ENCODE results near the gene CFAP54.

Gene CFAP54

DNA sequence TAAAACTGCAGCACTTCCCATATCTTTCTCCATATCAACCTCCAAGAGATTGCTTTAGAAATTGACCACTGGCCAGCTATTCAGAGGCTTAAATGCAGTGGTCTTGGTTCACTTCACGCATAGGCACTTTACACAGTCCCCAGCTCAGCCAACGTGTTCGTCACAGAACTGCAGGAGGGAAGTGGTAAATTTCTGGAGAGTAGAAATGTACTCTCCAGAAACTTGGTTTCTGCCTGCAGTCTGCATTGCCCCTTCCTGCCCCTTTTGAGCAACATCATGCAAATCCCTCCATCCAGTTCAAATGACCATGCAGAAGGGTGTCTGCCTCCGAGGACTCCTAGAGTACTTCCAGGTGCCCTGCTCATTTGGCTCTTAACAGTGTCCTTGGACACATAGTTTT is 375.0 kb downstream of the CFAP54 start:
- no peaks in the 10 kb centered on the region for H3K36me3 ChIP-seq (ENCODE audit: control insufficient read depth, low read length)
- no peak overlapping the region for H3K4me3 ChIP-seq (ENCODE audit: low read length)
- no peak overlapping the region for H3K4me2 ChIP-seq (ENCODE audit: low read length)
- H3K79me2 ChIP-seq (ENCODE audit: control insufficient read depth, low read length) = no peaks in the 10 kb centered on the region
- no peaks in the 10 kb centered on the region for H3K4me1 ChIP-seq (ENCODE audit: control insufficient read depth, low read length)
- H4K20me1 ChIP-seq (ENCODE audit: control insufficient read depth, insufficient read depth, low read depth, low read length) = no peaks in the 10 kb centered on the region
- TF ChIP-seq, protein P1, sequence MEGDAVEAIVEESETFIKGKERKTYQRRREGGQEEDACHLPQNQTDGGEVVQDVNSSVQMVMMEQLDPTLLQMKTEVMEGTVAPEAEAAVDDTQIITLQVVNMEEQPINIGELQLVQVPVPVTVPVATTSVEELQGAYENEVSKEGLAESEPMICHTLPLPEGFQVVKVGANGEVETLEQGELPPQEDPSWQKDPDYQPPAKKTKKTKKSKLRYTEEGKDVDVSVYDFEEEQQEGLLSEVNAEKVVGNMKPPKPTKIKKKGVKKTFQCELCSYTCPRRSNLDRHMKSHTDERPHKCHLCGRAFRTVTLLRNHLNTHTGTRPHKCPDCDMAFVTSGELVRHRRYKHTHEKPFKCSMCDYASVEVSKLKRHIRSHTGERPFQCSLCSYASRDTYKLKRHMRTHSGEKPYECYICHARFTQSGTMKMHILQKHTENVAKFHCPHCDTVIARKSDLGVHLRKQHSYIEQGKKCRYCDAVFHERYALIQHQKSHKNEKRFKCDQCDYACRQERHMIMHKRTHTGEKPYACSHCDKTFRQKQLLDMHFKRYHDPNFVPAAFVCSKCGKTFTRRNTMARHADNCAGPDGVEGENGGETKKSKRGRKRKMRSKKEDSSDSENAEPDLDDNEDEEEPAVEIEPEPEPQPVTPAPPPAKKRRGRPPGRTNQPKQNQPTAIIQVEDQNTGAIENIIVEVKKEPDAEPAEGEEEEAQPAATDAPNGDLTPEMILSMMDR (IDR thresholded peaks at IDR 0.05; ENCODE audit: low read depth, low read length, poor library complexity, severe bottlenecking) = no peak
- no peak for TF ChIP-seq EZH2phosphoT487 (IDR thresholded peaks at IDR 0.05; ENCODE audit: borderline replicate concordance, low read length)
- no peaks in the 10 kb centered on the region for H3K9me3 ChIP-seq (ENCODE audit: control insufficient read depth, insufficient read depth, low read length)
- no peak overlapping the region for H3K27ac ChIP-seq (ENCODE audit: low read depth, low read length)
- no peaks in the 10 kb centered on the region for H3F3A ChIP-seq (ENCODE audit: control insufficient read depth, insufficient read depth)
- no peaks in the 10 kb centered on the region for H3K9me2 ChIP-seq (replicated peaks; ENCODE audit: control insufficient read depth, low read length)
- H3K27me3 ChIP-seq (ENCODE audit: control insufficient read depth, low read length) = 0 out of 2 replicates have a peak, but pooled peaks cover 3% of the 10 kb centered on the region

DNA sequence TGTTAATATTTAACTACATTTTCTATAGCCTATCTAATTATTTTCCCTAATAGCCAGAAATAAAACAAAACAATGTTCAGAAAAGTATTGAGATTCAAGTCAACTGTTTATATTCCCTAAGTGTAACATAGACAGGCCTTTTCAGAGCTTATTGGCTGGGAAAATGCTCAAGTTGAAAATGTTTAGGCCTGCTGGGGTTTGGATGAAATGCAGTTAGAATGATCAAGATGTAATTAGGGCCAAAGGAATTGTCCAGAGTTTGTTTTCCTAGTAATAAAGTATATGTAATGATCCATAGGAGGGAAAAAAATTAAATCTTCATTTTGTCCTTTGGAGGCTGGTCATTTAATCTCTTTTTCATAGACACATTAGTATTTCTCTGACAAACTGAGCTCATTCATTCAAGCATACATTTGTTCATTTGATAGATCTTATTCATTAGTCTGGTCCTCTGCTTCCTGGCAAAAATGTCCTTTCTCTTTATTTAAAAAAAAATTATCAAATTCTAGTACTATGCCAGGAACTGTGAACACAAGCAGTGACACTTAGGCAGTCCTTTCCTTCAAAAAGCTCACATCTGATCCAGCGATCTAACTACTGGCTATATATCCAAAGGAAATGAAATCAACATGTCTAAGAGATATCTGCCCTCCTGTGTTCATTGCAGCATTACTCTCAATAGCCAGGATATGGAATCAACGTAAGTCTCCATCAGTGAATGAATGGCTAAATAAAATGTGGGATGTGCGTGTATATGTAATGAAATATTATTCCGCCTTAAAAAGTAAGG is 377.6 kb downstream of the CFAP54 start:
- H3F3A ChIP-seq (ENCODE audit: control insufficient read depth, insufficient read depth) = no peaks in the 10 kb centered on the region
- no peak overlapping the region for H3K27ac ChIP-seq (ENCODE audit: low read depth, low read length)
- H3K27me3 ChIP-seq (ENCODE audit: control insufficient read depth, low read length) = 0 out of 2 replicates have a peak, but pooled peaks cover 3% of the 10 kb centered on the region
- H3K4me1 ChIP-seq (ENCODE audit: control insufficient read depth, low read length) = no peaks in the 10 kb centered on the region
- H3K36me3 ChIP-seq (ENCODE audit: control insufficient read depth, low read length) = no peaks in the 10 kb centered on the region
- H3K4me3 ChIP-seq (ENCODE audit: low read length) = no peak overlapping the region
- no peaks in the 10 kb centered on the region for H4K20me1 ChIP-seq (ENCODE audit: control insufficient read depth, insufficient read depth, low read depth, low read length)
- no peak overlapping the region for H3K4me2 ChIP-seq (ENCODE audit: low read length)
- H3K9me3 ChIP-seq (ENCODE audit: control insufficient read depth, insufficient read depth, low read length) = no peaks in the 10 kb centered on the region
- no peaks in the 10 kb centered on the region for H3K79me2 ChIP-seq (ENCODE audit: control insufficient read depth, low read length)
- TF ChIP-seq, protein P1 (IDR thresholded peaks at IDR 0.05; ENCODE audit: low read depth, low read length, poor library complexity, severe bottlenecking) = no peak
- no peak for TF ChIP-seq EZH2phosphoT487 (IDR thresholded peaks at IDR 0.05; ENCODE audit: borderline replicate concordance, low read length)
- H3K9me2 ChIP-seq (replicated peaks; ENCODE audit: control insufficient read depth, low read length) = no peaks in the 10 kb centered on the region

DNA sequence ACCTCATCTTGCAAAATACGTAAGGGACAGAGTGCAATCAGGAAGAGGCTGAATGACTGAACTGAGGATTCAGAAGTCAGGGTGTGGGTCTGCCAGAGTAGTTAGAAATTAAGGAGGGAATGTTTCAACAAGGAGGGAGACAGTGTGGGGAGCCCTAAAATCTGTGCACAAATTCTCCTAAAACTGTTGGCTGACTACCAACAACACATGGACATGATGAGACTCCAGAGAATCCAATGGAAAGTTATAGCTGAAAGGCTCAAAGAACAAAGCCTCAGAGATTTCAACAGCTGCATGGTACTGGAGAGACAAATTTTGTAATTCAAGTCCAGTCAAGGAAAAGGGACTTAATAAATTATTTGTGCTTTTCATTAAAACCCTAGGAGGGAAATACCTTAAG is 381.6 kb downstream of the CFAP54 start:
- Histone ChIP-seq H3K79me2 (ENCODE audit: control insufficient read depth, low read length) (no peaks in the 10 kb centered on the region), H3K9me3 (ENCODE audit: control insufficient read depth, insufficient read depth, low read length) (no peaks in the 10 kb centered on the region), H3K4me3 (ENCODE audit: low read length) (no peak overlapping the region), H3K4me2 (ENCODE audit: low read length) (no peak overlapping the region), H3K27ac (ENCODE audit: low read depth, low read length) (no peak overlapping the region), H3K27me3 (ENCODE audit: control insufficient read depth, low read length) (no peaks in the 10 kb centered on the region), H3K4me1 (ENCODE audit: control insufficient read depth, low read length) (no peaks in the 10 kb centered on the region), H3K9me2 (replicated peaks; ENCODE audit: control insufficient read depth, low read length) (no peaks in the 10 kb centered on the region), H4K20me1 (ENCODE audit: control insufficient read depth, insufficient read depth, low read depth, low read length) (no peaks in the 10 kb centered on the region), H3F3A (ENCODE audit: control insufficient read depth, insufficient read depth) (no peaks in the 10 kb centered on the region), H3K36me3 (ENCODE audit: control insufficient read depth, low read length) (no peaks in the 10 kb centered on the region)
- TF ChIP-seq, protein P1 (IDR thresholded peaks at IDR 0.05; ENCODE audit: low read depth, low read length, poor library complexity, severe bottlenecking) = no peak
- TF ChIP-seq EZH2phosphoT487 (IDR thresholded peaks at IDR 0.05; ENCODE audit: borderline replicate concordance, low read length) = no peak
